HUES64 (cell line): Measurements from ENCODE around the gene ARPP21.

Source experiments
- H3K27ac ChIP-seq: 2 replicates; pipeline ENCODE4 v1.7.0; 2013; ENCODE audit warnings: low read depth, low read length, inconsistent platforms
- H3K27me3 ChIP-seq: 2 replicates; pipeline ENCODE4 v1.6.1; 2013; ENCODE audit warnings: mild to moderate bottlenecking, low read length; ENCODE audit not compliant: insufficient read depth
- H3K36me3 ChIP-seq: 2 replicates; pipeline ENCODE4 v1.6.1; 2013; ENCODE audit warnings: mild to moderate bottlenecking, low read length; ENCODE audit not compliant: insufficient read depth
- H3K4me1 ChIP-seq: 2 replicates; pipeline ENCODE4 v1.6.1; 2013; ENCODE audit warnings: mild to moderate bottlenecking, low read length, moderate library complexity; ENCODE audit not compliant: insufficient read depth
- H3K4me3 ChIP-seq: 2 replicates; pipeline ENCODE4 v1.5.1; 2013; ENCODE audit warnings: mild to moderate bottlenecking, low read length, moderate library complexity
- H3K9ac ChIP-seq: 2 replicates; pipeline ENCODE4 v1.6.1; 2013; ENCODE audit warnings: mild to moderate bottlenecking, low read depth, low read length
- H3K9me3 ChIP-seq: 2 replicates; pipeline ENCODE4 v1.6.1; 2013; ENCODE audit warnings: low read depth, low read length; ENCODE audit not compliant: insufficient read depth
- WGBS: fragments of 150-250, 120-280 bp; methylation state at CpG from one replicate; pipeline ENCODE4 v1.1.7; 2013; ENCODE audit warnings: missing lambda C conversion rate; 5-methylcytosine and 5-hydroxymethylcytosine counted together

The ARPP21 gene

GRCh38 chr3:35659768-35660167, 20.4 kb downstream of the ARPP21 start:
- Histone ChIP-seq H3K27me3 (no peaks in the 10 kb centered on the region), H3K9me3 (no peaks in the 10 kb centered on the region), H3K9ac (no peak overlapping the region), H3K4me1 (peaks cover 4% of the 10 kb centered on the region), H3K4me3 (no peak overlapping the region), H3K27ac (no peak overlapping the region), H3K36me3 (no peaks in the 10 kb centered on the region)

- H3K4me3 ChIP-seq = no peak overlapping the region
- H3K27me3 ChIP-seq = no peaks in the 10 kb centered on the region
- H3K9me3 ChIP-seq = no peaks in the 10 kb centered on the region
- H3K36me3 ChIP-seq = no peaks in the 10 kb centered on the region
- H3K4me1 ChIP-seq = peaks cover 6% of the 10 kb centered on the region
- H3K27ac ChIP-seq = no peak overlapping the region
- H3K9ac ChIP-seq = no peak overlapping the region
- 90% methylated on average over 10 of the region's 10 CpGs for WGBS
Observed at GRCh38 chr3:35663471-35663870, 24.1 kb downstream of the ARPP21 start.

- no peak overlapping the region for H3K9ac ChIP-seq
- peaks cover 6% of the 10 kb centered on the region for H3K4me1 ChIP-seq
- no peak overlapping the region for H3K4me3 ChIP-seq
- 65% methylated on average over 14 of the region's 14 CpGs for WGBS
- H3K9me3 ChIP-seq = no peaks in the 10 kb centered on the region
- H3K27ac ChIP-seq = 0 out of 2 replicates have a peak overlapping the region, but pooled peaks have one; percentile 26
- H3K27me3 ChIP-seq = no peaks in the 10 kb centered on the region
- H3K36me3 ChIP-seq = no peaks in the 10 kb centered on the region
Observed at GRCh38 chr3:35664460-35664919, 25.2 kb downstream of the ARPP21 start.

GRCh38 chr3:35665390-35666055, 26.2 kb downstream of the ARPP21 start:
- Histone ChIP-seq H3K27me3 (no peaks in the 10 kb centered on the region), H3K4me3 (no peak overlapping the region), H3K36me3 (no peaks in the 10 kb centered on the region), H3K9me3 (no peaks in the 10 kb centered on the region), H3K9ac (no peak overlapping the region), H3K4me1 (peaks cover 6% of the 10 kb centered on the region), H3K27ac (no peak overlapping the region)
- WGBS = 44% methylated on average over 2 of the region's 3 CpGs

- Histone ChIP-seq H3K4me1 (peaks cover 6% of the 10 kb centered on the region), H3K4me3 (no peak overlapping the region), H3K9me3 (no peaks in the 10 kb centered on the region), H3K9ac (no peak overlapping the region), H3K27me3 (no peaks in the 10 kb centered on the region), H3K27ac (no peak overlapping the region), H3K36me3 (no peaks in the 10 kb centered on the region)
- 100% methylated on average over 1 of the region's 1 CpG for WGBS
Observed at GRCh38 chr3:35666888-35667287, 27.6 kb downstream of the ARPP21 start.

GRCh38 chr3:35670408-35670965, 31.2 kb downstream of the ARPP21 start:
- H3K27me3 ChIP-seq = no peaks in the 10 kb centered on the region
- H3K36me3 ChIP-seq = no peaks in the 10 kb centered on the region
- 97% methylated on average over 9 of the region's 9 CpGs for WGBS
- no peak overlapping the region for H3K4me3 ChIP-seq
- no peaks in the 10 kb centered on the region for H3K9me3 ChIP-seq
- H3K9ac ChIP-seq = no peak overlapping the region
- no peak overlapping the region for H3K27ac ChIP-seq
- no peaks in the 10 kb centered on the region for H3K4me1 ChIP-seq

GRCh38 chr3:35671483-35671882, 32.2 kb downstream of the ARPP21 start:
- no peaks in the 10 kb centered on the region for H3K36me3 ChIP-seq
- 93% methylated on average over 2 of the region's 2 CpGs for WGBS
- H3K27me3 ChIP-seq = no peaks in the 10 kb centered on the region
- H3K4me1 ChIP-seq = no peaks in the 10 kb centered on the region
- no peak overlapping the region for H3K9ac ChIP-seq
- H3K9me3 ChIP-seq = no peaks in the 10 kb centered on the region
- H3K27ac ChIP-seq = no peak overlapping the region
- no peak overlapping the region for H3K4me3 ChIP-seq

GRCh38 chr3:35673017-35673416, 33.7 kb downstream of the ARPP21 start:
- Histone ChIP-seq H3K4me1 (no peaks in the 10 kb centered on the region), H3K27me3 (no peaks in the 10 kb centered on the region), H3K27ac (no peak overlapping the region), H3K4me3 (no peak overlapping the region), H3K36me3 (no peaks in the 10 kb centered on the region), H3K9ac (no peak overlapping the region), H3K9me3 (no peaks in the 10 kb centered on the region)
- WGBS = 85% methylated on average over 3 of the region's 3 CpGs

GRCh38 chr3:35674451-35675109, 35.3 kb downstream of the ARPP21 start:
- H3K9me3 ChIP-seq = no peaks in the 10 kb centered on the region
- H3K4me1 ChIP-seq = no peaks in the 10 kb centered on the region
- no peaks in the 10 kb centered on the region for H3K27me3 ChIP-seq
- H3K36me3 ChIP-seq = no peaks in the 10 kb centered on the region
- H3K4me3 ChIP-seq = no peak overlapping the region
- no peak overlapping the region for H3K27ac ChIP-seq
- 93% methylated on average over 4 of the region's 5 CpGs for WGBS
- H3K9ac ChIP-seq = no peak overlapping the region

GRCh38 chr3:35675206-35675605, 35.9 kb downstream of the ARPP21 start:
- Histone ChIP-seq H3K36me3 (no peaks in the 10 kb centered on the region), H3K4me3 (no peak overlapping the region), H3K27me3 (no peaks in the 10 kb centered on the region), H3K4me1 (no peaks in the 10 kb centered on the region), H3K27ac (no peak overlapping the region), H3K9ac (no peak overlapping the region), H3K9me3 (no peaks in the 10 kb centered on the region)
- 90% methylated on average over 1 of the region's 1 CpG for WGBS

- 93% methylated on average over 1 of the region's 1 CpG for WGBS
- no peaks in the 10 kb centered on the region for H3K27me3 ChIP-seq
- no peaks in the 10 kb centered on the region for H3K36me3 ChIP-seq
- no peaks in the 10 kb centered on the region for H3K4me1 ChIP-seq
- no peaks in the 10 kb centered on the region for H3K9me3 ChIP-seq
- no peak overlapping the region for H3K27ac ChIP-seq
- H3K4me3 ChIP-seq = no peak overlapping the region
- no peak overlapping the region for H3K9ac ChIP-seq
Observed at GRCh38 chr3:35675621-35676020, 36.3 kb downstream of the ARPP21 start.
